Measurements from ENCODE around the gene RIPK4.

- TF ChIP-seq CTCF (IDR thresholded peaks at IDR 0.05) (no peak), POLR2A (IDR thresholded peaks at IDR 0.05) (no peak), POLR2AphosphoS5 (IDR thresholded peaks at IDR 0.05) (no peak)
These were observed 7.8 kb upstream of the RIPK4 start for GRCh38 chr21:41774467-41775148.

Data from breast epithelium (tissue), 3 donors.